ENCODE data around the gene ALG8.
"Not testable (repeated sequence)": the region's sequence is repeated elsewhere in the genome, so short reads cannot be mapped to it uniquely, and the experiment has no call there.

The ALG8 gene

GRCh38 chr11:78067704-78068103 lies 71.7 kb downstream of the ALG8 start:
- no peak for DNase-seq

- DNase-seq = no peak
Observed at GRCh38 chr11:78066471-78066870, 73.0 kb downstream of the ALG8 start.

- no peak for DNase-seq
Observed at GRCh38 chr11:78065203-78065602, 74.2 kb downstream of the ALG8 start.

- no peak for DNase-seq
Observed at GRCh38 chr11:78063440-78064181, 75.8 kb downstream of the ALG8 start, which contains the start of gene THRSP. THRSP (plus strand) TSS chr11:78063861; CDS start chr11:78063882, 21 bp downstream.

- DNase-seq = no peak
Observed at GRCh38 chr11:78062671-78063070, 76.8 kb downstream of the ALG8 start.

GRCh38 chr11:78061921-78062311 lies 77.5 kb downstream of the ALG8 start:
- DNase-seq = no peak

GRCh38 chr11:78061088-78061920 lies 78.1 kb downstream of the ALG8 start:
- DNase-seq = no peak

- DNase-seq = no peak
Observed at GRCh38 chr11:78060533-78060932, 78.9 kb downstream of the ALG8 start.

GRCh38 chr11:78059749-78060328 lies 79.6 kb downstream of the ALG8 start:
- DNase-seq = not testable (repeated sequence)

GRCh38 chr11:78057462-78058055 lies 81.9 kb downstream of the ALG8 start:
- DNase-seq = no peak

- no peak for DNase-seq
Observed at GRCh38 chr11:78056093-78056492, 83.3 kb downstream of the ALG8 start.

- DNase-seq = no peak
Observed at GRCh38 chr11:78054971-78055370, 84.5 kb downstream of the ALG8 start.

- DNase-seq = no peak
Observed at GRCh38 chr11:78050964-78051831, 88.2 kb downstream of the ALG8 start.
